ENCODE measurements around the gene DYSF.
"Not testable (repeated sequence)": the region's sequence is repeated elsewhere in the genome, so short reads cannot be mapped to it uniquely, and the experiment has no call there.

DYSF gene

GRCh38 chr2:71473346-71474031, 20.1 kb downstream of the DYSF start:
- DNase-seq, result no peak

GRCh38 chr2:71474116-71474743, 20.9 kb downstream of the DYSF start:
- DNase-seq, result no peak

- DNase-seq, result no peak
These were observed 21.5 kb downstream of the DYSF start for GRCh38 chr2:71474744-71475397.

- no peak for DNase-seq
These were observed 23.1 kb downstream of the DYSF start for GRCh38 chr2:71476495-71476894.

- DNase-seq, result no peak
These were observed 23.9 kb downstream of the DYSF start for GRCh38 chr2:71477231-71477691.

GRCh38 chr2:71478806-71479205, 25.4 kb downstream of the DYSF start:
- no peak for DNase-seq

- no peak for DNase-seq
These were observed 25.9 kb downstream of the DYSF start for GRCh38 chr2:71479261-71479660.

- DNase-seq, result no peak
These were observed 27.8 kb downstream of the DYSF start for GRCh38 chr2:71481111-71481510.

GRCh38 chr2:71482055-71482454, 28.7 kb downstream of the DYSF start:
- DNase-seq, result no peak

- DNase-seq, result no peak
These were observed 29.9 kb downstream of the DYSF start for GRCh38 chr2:71483246-71483645.

GRCh38 chr2:71484354-71484753, 31.0 kb downstream of the DYSF start:
- no peak for DNase-seq

GRCh38 chr2:71486881-71487640, 33.7 kb downstream of the DYSF start:
- no peak for DNase-seq

GRCh38 chr2:71491551-71491950, 38.2 kb downstream of the DYSF start:
- not testable (repeated sequence) for DNase-seq

- DNase-seq, result no peak
These were observed 38.8 kb downstream of the DYSF start for GRCh38 chr2:71492112-71492511.

- no peak for DNase-seq
These were observed 40.7 kb downstream of the DYSF start for GRCh38 chr2:71494091-71494490.

- no peak for DNase-seq
These were observed 41.3 kb downstream of the DYSF start for GRCh38 chr2:71494523-71495155.

GRCh38 chr2:71496156-71496770, 42.9 kb downstream of the DYSF start:
- DNase-seq, result no peak

GRCh38 chr2:71498261-71498701, 44.9 kb downstream of the DYSF start:
- no peak for DNase-seq

GRCh38 chr2:71499691-71500090, 46.3 kb downstream of the DYSF start:
- no peak for DNase-seq

GRCh38 chr2:71500426-71501079, 47.2 kb downstream of the DYSF start:
- no peak for DNase-seq

- no peak for DNase-seq
These were observed 49.8 kb downstream of the DYSF start for GRCh38 chr2:71502941-71503738.

Data from stimulated activated CD4-positive, alpha-beta T cell treated with anti-CD3 and anti-CD28 coated beads, Interleukin-2, amount 100 ng/mL, for 48 hours (primary cell).